ENCODE measurements around the gene RNU5D-1.
"Not testable (repeated sequence)": the region's sequence is repeated elsewhere in the genome, so short reads cannot be mapped to it uniquely, and the experiment has no call there.

The RNU5D-1 gene

GRCh38 chr1:44730741-44731512, at the start of gene RNU5D-1:
RNU5D-1 (minus strand) TSS chr1:44731170.
- DNase-seq = peak; percentile 98

- no peak for DNase-seq
Measured at GRCh38 chr1:44780583-44781121, 49.7 kb upstream of the RNU5D-1 start.

- no peak for DNase-seq
Measured at GRCh38 chr1:44778705-44779576, 48.0 kb upstream of the RNU5D-1 start.

GRCh38 chr1:44777969-44778635, 47.1 kb upstream of the RNU5D-1 start:
- DNase-seq = no peak

- no peak for DNase-seq
Measured at GRCh38 chr1:44777547-44777946, 46.6 kb upstream of the RNU5D-1 start.

- no peak for DNase-seq
Measured at GRCh38 chr1:44776730-44777068, 45.7 kb upstream of the RNU5D-1 start.

GRCh38 chr1:44775930-44776729, 45.2 kb upstream of the RNU5D-1 start:
- DNase-seq = peak; percentile 60

GRCh38 chr1:44775078-44775929, 44.3 kb upstream of the RNU5D-1 start, which contains the start of gene RPS8:
RPS8 (plus strand) TSS chr1:44775540; CDS start chr1:44775597, 57 bp downstream.
- peak; percentile 97 for DNase-seq

- not testable (repeated sequence) for DNase-seq
Measured at GRCh38 chr1:44766421-44766820, 35.5 kb upstream of the RNU5D-1 start.

- no peak for DNase-seq
Measured at GRCh38 chr1:44760876-44761275, 29.9 kb upstream of the RNU5D-1 start.

GRCh38 chr1:44759077-44759476, 28.1 kb upstream of the RNU5D-1 start:
- no peak for DNase-seq

GRCh38 chr1:44757420-44757819, 26.4 kb upstream of the RNU5D-1 start:
- no peak for DNase-seq

GRCh38 chr1:44747878-44748277, 16.9 kb upstream of the RNU5D-1 start:
- no peak for DNase-seq

- no peak for DNase-seq
Measured at GRCh38 chr1:44743211-44743610, 12.2 kb upstream of the RNU5D-1 start.

- DNase-seq = peak; percentile 28
Measured at GRCh38 chr1:44740179-44740617, 9.2 kb upstream of the RNU5D-1 start.

- DNase-seq = peak; percentile 99
Measured at GRCh38 chr1:44739307-44740178, 8.6 kb upstream of the RNU5D-1 start, which contains the start of gene KIF2C. KIF2C (plus strand) TSS chr1:44739837; CDS start chr1:44739933, 96 bp downstream.

- not testable (repeated sequence) for DNase-seq
Measured at GRCh38 chr1:44738953-44739306, 8.0 kb upstream of the RNU5D-1 start.

GRCh38 chr1:44735992-44736391, 5.0 kb upstream of the RNU5D-1 start:
- no peak for DNase-seq

GRCh38 chr1:44733784-44734183, 2.8 kb upstream of the RNU5D-1 start:
- no peak for DNase-seq

- no peak for DNase-seq
Measured at GRCh38 chr1:44733365-44733764, 2.4 kb upstream of the RNU5D-1 start.

Measured in RPMI8226 (cell line).